ENCODE results near the gene ADM2. TPM values are rescaled to one million over a fixed set of nuclear protein-coding genes. Genes with fewer than 3 reads are reported as not detected.
"Not testable (repeated sequence)": the region's sequence is repeated elsewhere in the genome, so short reads cannot be mapped to it uniquely, and the experiment has no call there.

ADM2 gene
- total RNA-seq, 4 donors from 2014 or later: not detected

GRCh38 chr22:50531962-50532674 is 50.8 kb downstream of the ADM2 start:
- H3K9me3 ChIP-seq: no peaks in the 10 kb centered on the region
- H3K4me1 ChIP-seq: peaks cover 0 to 57% (median 26%) of the 10 kb centered on the region in 4 donors
- peaks cover 3 to 59% of the 10 kb centered on the region in 2 donors for H3K27me3 ChIP-seq
- peak overlapping the region; percentile 31 to 60 (median 52) for H3K4me3 ChIP-seq
- no peaks in the 10 kb centered on the region for H3K36me3 ChIP-seq
- peak in 1 of 2 donors; percentile 20 for TF ChIP-seq EP300 (IDR thresholded peaks at IDR 0.05)
- TF ChIP-seq POLR2A (IDR thresholded peaks at IDR 0.05): peak in 1 of 2 donors; percentile 18
- no peak for TF ChIP-seq CTCF (IDR thresholded peaks at IDR 0.05)
- DNase-seq (ENCODE audit: low spot score in 2 of 2): peak; percentile 63 to 70
- H3K27ac ChIP-seq: peak overlapping the region; percentile 56 to 96 (median 90)
- 4 to 9% methylated on average over 4 to 54 of the region's 56 CpGs for WGBS, 2 donors

- no peak for DNase-seq (ENCODE audit: low spot score in 2 of 2)
- peaks cover 0 to 49% (median 24%) of the 10 kb centered on the region in 4 donors for H3K4me1 ChIP-seq
- peak overlapping the region in 3 of 4 donors; percentile 52 to 94 (median 85) for H3K27ac ChIP-seq
- H3K4me3 ChIP-seq: no peak overlapping the region
- H3K9me3 ChIP-seq: no peaks in the 10 kb centered on the region
- 73 to 78% methylated on average over 19 of the region's 19 CpGs for WGBS, 2 donors
- H3K36me3 ChIP-seq: no peaks in the 10 kb centered on the region
- H3K27me3 ChIP-seq: peaks cover 3 to 59% of the 10 kb centered on the region in 2 donors
- TF ChIP-seq CTCF (IDR thresholded peaks at IDR 0.05) (no peak), POLR2A (IDR thresholded peaks at IDR 0.05) (no peak)
These were observed 51.8 kb downstream of the ADM2 start for GRCh38 chr22:50532824-50533796.

- H3K4me1 ChIP-seq: peaks cover 0 to 47% (median 32%) of the 10 kb centered on the region in 4 donors
- TF ChIP-seq POLR2A (IDR thresholded peaks at IDR 0.05) (peak; percentile 22 to 25), EP300 (IDR thresholded peaks at IDR 0.05) (peak in 1 of 2 donors; percentile 50)
- peak in 1 of 2 donors; percentile 25 for DNase-seq (ENCODE audit: low spot score in 2 of 2)
- not testable (repeated sequence) for H3K9me3 ChIP-seq, H3K4me3 ChIP-seq, H3K36me3 ChIP-seq
- peaks cover 3 to 59% of the 10 kb centered on the region in 2 donors for H3K27me3 ChIP-seq
- peak overlapping the region in 3 of 4 donors; percentile 44 to 52 (median 49) for H3K27ac ChIP-seq
- 48 to 50% methylated on average over 21 of the region's 21 CpGs for WGBS, 2 donors
These were observed 52.7 kb downstream of the ADM2 start for GRCh38 chr22:50533856-50534711.

GRCh38 chr22:50535113-50535512 is 53.8 kb downstream of the ADM2 start:
- H3K27me3 ChIP-seq: peaks cover 3 to 53% of the 10 kb centered on the region in 2 donors
- H3K27ac ChIP-seq: no peak overlapping the region
- H3K9me3 ChIP-seq: no peaks in the 10 kb centered on the region
- TF ChIP-seq POLR2A (IDR thresholded peaks at IDR 0.05) (no peak), EP300 (IDR thresholded peaks at IDR 0.05) (no peak), CTCF (IDR thresholded peaks at IDR 0.05) (no peak)
- peaks cover 0 to 44% (median 36%) of the 10 kb centered on the region in 4 donors for H3K4me1 ChIP-seq
- 85 to 88% methylated on average over 8 of the region's 8 CpGs for WGBS, 2 donors
- no peaks in the 10 kb centered on the region for H3K36me3 ChIP-seq
- DNase-seq (ENCODE audit: low spot score in 2 of 2): no peak
- H3K4me3 ChIP-seq: no peak overlapping the region

Other genes with a start within 250 kb of the ADM2 start
- 100 to 1,000 TPM in 1 of 4 donors, 10 to 100 TPM in 3; 72.2 to 127 (median 78.6) TPM for gene TUBGCP6, start 236.5 kb upstream of the ADM2 start, total RNA-seq
- 100 to 1,000 TPM in 1 of 4 donors, 10 to 100 TPM in 3; 41.2 to 105 (median 55.4) TPM for gene HDAC10, start 230.3 kb upstream of the ADM2 start, total RNA-seq
- gene MAPK12, start 219.9 kb upstream of the ADM2 start, total RNA-seq: 10 to 100 TPM; 12.3 to 32.0 (median 24.1) TPM
- 10 to 100 TPM in 3 of 4 donors, 1 to 10 TPM in 1; 8.7 to 33.3 (median 19.6) TPM for gene MAPK11, start 211.2 kb upstream of the ADM2 start, total RNA-seq
- 100 to 1,000 TPM; 135 to 193 (median 165) TPM for gene PLXNB2, start 173.9 kb upstream of the ADM2 start, total RNA-seq
- gene DENND6B, start 154.5 kb upstream of the ADM2 start, total RNA-seq: 10 to 100 TPM in 3 of 4 donors, 1 to 10 TPM in 1; 8.6 to 13.1 (median 11.7) TPM
- gene PPP6R2, start 138.2 kb upstream of the ADM2 start, total RNA-seq: 100 to 1,000 TPM in 1 of 4 donors, 10 to 100 TPM in 3; 55.9 to 112 (median 76.7) TPM
- 10 to 100 TPM; 48.5 to 77.7 (median 68.3) TPM for gene SBF1, start 6.5 kb upstream of the ADM2 start, total RNA-seq
- not detected for gene MIOX, start 5.3 kb downstream of the ADM2 start, total RNA-seq
- gene LMF2, start 26.2 kb downstream of the ADM2 start, total RNA-seq: 10 to 100 TPM; 53.7 to 85.2 (median 58.1) TPM
- 10 to 100 TPM; 43.9 to 57.3 (median 45.0) TPM for gene NCAPH2, start 26.7 kb downstream of the ADM2 start, total RNA-seq
- gene SCO2, start 44.1 kb downstream of the ADM2 start, total RNA-seq: 1 to 10 TPM in 3 of 4 donors, not detected in 1; 2.5 to 3.9 (median 3.3) TPM
- 100 to 1,000 TPM in 1 of 4 donors, 10 to 100 TPM in 3; 33.1 to 239 (median 60.3) TPM for gene TYMP, start 48.5 kb downstream of the ADM2 start, total RNA-seq
- under 1 TPM in 1 of 4 donors, not detected in 3; 0.90 TPM for gene KLHDC7B, start 64.4 kb downstream of the ADM2 start, total RNA-seq
- gene SYCE3, start 81.4 kb downstream of the ADM2 start, total RNA-seq: not detected
- 10 to 100 TPM in 3 of 4 donors, 1 to 10 TPM in 1; 7.2 to 22.6 (median 15.1) TPM for gene CPT1B, start 96.9 kb downstream of the ADM2 start, total RNA-seq
- gene CHKB, start 101.3 kb downstream of the ADM2 start, total RNA-seq: 10 to 100 TPM; 55.9 to 95.4 (median 74.4) TPM
- 1 to 10 TPM; 3.0 to 6.1 (median 4.8) TPM for gene MAPK8IP2, start 119.2 kb downstream of the ADM2 start, total RNA-seq
- 10 to 100 TPM; 33.2 to 51.5 (median 48.0) TPM for gene ARSA, start 146.6 kb downstream of the ADM2 start, total RNA-seq
- 10 to 100 TPM; 10.3 to 29.4 (median 20.5) TPM for gene SHANK3, start 191.3 kb downstream of the ADM2 start, total RNA-seq